Left renal pelvis (tissue), 4 donors: ENCODE results near the gene BRMS1L. TPM values are rescaled to one million over a fixed set of nuclear protein-coding genes. Genes with fewer than 3 reads are reported as not detected.

Experiments
- DNase-seq, 4 donors: peaks; one replicate each; pipeline ENCODE4 v3.0.0-alpha.2; 2013; ENCODE audit warnings: low read depth in 4 of 4, low spot score in 3 of 4
- polyA plus RNA-seq, 4 donors: library from polyadenylated mRNA; unstranded; fragments of 120-200 nt; gene quantifications; one replicate each; pipeline ENCODE4 v1.2.1, GENCODE V29; 2013; ENCODE audit not compliant: insufficient read length in 4 of 4

The BRMS1L gene
- polyA plus RNA-seq, 4 donors, result 18.2 to 23.7 (median 19.5) TPM

GRCh38 chr14:35865611-35866324 lies 39.6 kb downstream of the BRMS1L start:
- no peak for DNase-seq

GRCh38 chr14:35866595-35867279 lies 40.6 kb downstream of the BRMS1L start:
- no peak for DNase-seq

- no peak for DNase-seq
These were observed 41.1 kb downstream of the BRMS1L start for GRCh38 chr14:35867280-35867629.

GRCh38 chr14:35875296-35875695 lies 49.2 kb downstream of the BRMS1L start:
- DNase-seq, result no peak

GRCh38 chr14:35877276-35877675 lies 51.1 kb downstream of the BRMS1L start:
- no peak for DNase-seq

- no peak for DNase-seq
These were observed 52.4 kb downstream of the BRMS1L start for GRCh38 chr14:35878272-35879150.

- no peak for DNase-seq
These were observed 53.1 kb downstream of the BRMS1L start for GRCh38 chr14:35879151-35879648.

- no peak for DNase-seq
These were observed 53.6 kb downstream of the BRMS1L start for GRCh38 chr14:35879654-35880249.

- DNase-seq, result no peak
These were observed 55.1 kb downstream of the BRMS1L start for GRCh38 chr14:35881280-35881679.

GRCh38 chr14:35883677-35884293 lies 57.6 kb downstream of the BRMS1L start:
- no peak for DNase-seq

- no peak for DNase-seq
These were observed 64.2 kb downstream of the BRMS1L start for GRCh38 chr14:35890308-35890707.

- DNase-seq, result no peak
These were observed 69.1 kb downstream of the BRMS1L start for GRCh38 chr14:35895256-35895655.

GRCh38 chr14:35897616-35898111 lies 71.5 kb downstream of the BRMS1L start:
- no peak for DNase-seq

GRCh38 chr14:35898217-35898775 lies 72.2 kb downstream of the BRMS1L start:
- DNase-seq, result no peak

GRCh38 chr14:35900741-35901140 lies 74.6 kb downstream of the BRMS1L start:
- DNase-seq, result no peak

GRCh38 chr14:35909665-35910064 lies 83.5 kb downstream of the BRMS1L start:
- no peak for DNase-seq

GRCh38 chr14:35910191-35910590 lies 84.1 kb downstream of the BRMS1L start:
- DNase-seq, result no peak

GRCh38 chr14:35911097-35911496 lies 85.0 kb downstream of the BRMS1L start:
- no peak for DNase-seq

GRCh38 chr14:35915185-35915584 lies 89.0 kb downstream of the BRMS1L start:
- DNase-seq, result no peak

- no peak for DNase-seq
These were observed 89.6 kb downstream of the BRMS1L start for GRCh38 chr14:35915775-35916174.
